Transverse colon (tissue), 4 donors: ENCODE data around the gene PPFIA4.

Source experiments
- CTCF ChIP-seq, 5 experiments: fragments of 200-600 bp in 3 of 5; fragments of 450-650 bp in 2 of 5; sonication (generic) in 3 of 5; IDR thresholded peaks; 1 replicate in 2 of 5; 2 replicates in 3 of 5; pipeline ENCODE4 v1.5.1; 2016 to 2017; ENCODE audit warnings: antibody characterized with exemption in 5 of 5, inconsistent platforms in 3 of 5, mild to moderate bottlenecking in 2 of 5, moderate library complexity in 1 of 5
- EP300 ChIP-seq: sonication (generic); formaldehyde crosslinking; IDR thresholded peaks from one replicate; pipeline ENCODE4 v1.6.1; 2017; ENCODE audit warnings: antibody characterized with exemption, low read depth
- POLR2AphosphoS5 ChIP-seq, 3 donors: sonication (generic); formaldehyde crosslinking; IDR thresholded peaks; one replicate each; pipeline ENCODE4 v1.6.1; 2016; ENCODE audit warnings: antibody characterized with exemption in 3 of 3

GRCh38 chr1:203072002-203072602, 45.8 kb downstream of the PPFIA4 start:
- TF ChIP-seq EP300 (no peak), POLR2AphosphoS5 (IDR thresholded peaks at IDR 0.05) (no peak), CTCF (IDR thresholded peaks at IDR 0.05) (no peak)
